GM23338 (cell line): ENCODE data around the gene TLCD4. TPM values are rescaled to one million over a fixed set of nuclear protein-coding genes. Genes with fewer than 3 reads are reported as not detected.
"Not testable (repeated sequence)": the region's sequence is repeated elsewhere in the genome, so short reads cannot be mapped to it uniquely, and the experiment has no call there.

Experiments
- ATAC-seq: fragments of 200-7000 bp; cut with Tn5 transposase; 3 replicates; pipeline ENCODE4 v1.9.1; 2020
- DNase-seq: peaks from one replicate; pipeline ENCODE4 v3.0.0-alpha.2; 2015; ENCODE audit warnings: low spot score
- H2AFZ ChIP-seq: fragments of 200-600 bp; sonication (generic); 2 replicates; pipeline ENCODE4 v1.8.0; 2016; ENCODE audit warnings: antibody characterized with exemption, mild to moderate bottlenecking, moderate library complexity
- H3F3A ChIP-seq: fragments of 200-600 bp; sonication (generic); replicated peaks from 2 replicates; pipeline ENCODE4 v1.8.0; 2017; ENCODE audit warnings: antibody characterized with exemption, mixed run types, low read depth
- H3K27ac ChIP-seq: fragments of 200-600 bp; sonication (generic); 2 replicates; pipeline ENCODE4 v1.6.1; 2016; ENCODE audit warnings: low read depth
- H3K27me3 ChIP-seq: fragments of 200-600 bp; sonication (generic); 2 replicates; pipeline ENCODE4 v1.8.0; 2016; ENCODE audit warnings: mild to moderate bottlenecking, mixed run types, moderate library complexity; ENCODE audit not compliant: insufficient read depth
- H3K36me3 ChIP-seq: fragments of 200-600 bp; sonication (generic); 2 replicates; pipeline ENCODE4 v1.8.0; 2016; ENCODE audit warnings: mild to moderate bottlenecking; ENCODE audit not compliant: insufficient read depth
- H3K4me1 ChIP-seq: fragments of 200-600 bp; sonication (generic); 2 replicates; pipeline ENCODE4 v1.8.0; 2016; ENCODE audit warnings: mild to moderate bottlenecking, moderate library complexity; ENCODE audit not compliant: insufficient read depth
- H3K4me2 ChIP-seq: fragments of 200-600 bp; sonication (generic); 2 replicates; pipeline ENCODE4 v1.7.1; 2017; ENCODE audit warnings: mixed run types
- H3K4me3 ChIP-seq: fragments of 200-600 bp; sonication (generic); 2 replicates; pipeline ENCODE4 v1.6.1; 2016; ENCODE audit warnings: mixed run types
- H3K79me2 ChIP-seq: fragments of 200-600 bp; sonication (generic); replicated peaks from 2 replicates; pipeline ENCODE4 v1.8.0; 2017; ENCODE audit warnings: mild to moderate bottlenecking; ENCODE audit not compliant: insufficient read depth
- H3K9me2 ChIP-seq: fragments of 200-600 bp; sonication (generic); 2 replicates; pipeline ENCODE4 v1.8.0; 2017; ENCODE audit not compliant: insufficient read depth
- H4K20me1 ChIP-seq: fragments of 200-600 bp; sonication (generic); replicated peaks from 2 replicates; pipeline ENCODE4 v1.8.0; 2017; ENCODE audit warnings: mild to moderate bottlenecking; ENCODE audit not compliant: insufficient read depth
- H3K27ac Mint-ChIP-seq: 2 replicates; pipeline ENCODE4 v1.8.0; 2020; ENCODE audit warnings: inconsistent platforms, mild to moderate bottlenecking, moderate library complexity, mixed read lengths
- H3K27me3 Mint-ChIP-seq: 3 replicates; pipeline ENCODE4 v1.8.0; 2022; ENCODE audit warnings: low read depth, mild to moderate bottlenecking, moderate library complexity, mixed read lengths, inconsistent platforms; ENCODE audit not compliant: insufficient read depth, poor library complexity
- H3K36me3 Mint-ChIP-seq: 3 replicates; pipeline ENCODE4 v1.8.0; 2021; ENCODE audit warnings: low read depth, mild to moderate bottlenecking, inconsistent platforms, moderate library complexity, mixed read lengths
- H3K4me1 Mint-ChIP-seq: 3 replicates; pipeline ENCODE4 v1.8.0; 2020; ENCODE audit warnings: mild to moderate bottlenecking, inconsistent platforms, mixed read lengths
- H3K4me3 Mint-ChIP-seq: 3 replicates; pipeline ENCODE4 v1.8.0; 2021; ENCODE audit warnings: moderate library complexity, mild to moderate bottlenecking, inconsistent platforms, mixed read lengths
- H3K9me3 Mint-ChIP-seq: 3 replicates; pipeline ENCODE4 v1.8.0; 2020; ENCODE audit warnings: moderate library complexity, mild to moderate bottlenecking, inconsistent platforms, mixed read lengths
- CREB1 ChIP-seq: fragments of 250-450 bp; sonication (Bioruptor Pico); IDR thresholded peaks from 2 replicates; pipeline ENCODE4 v1.5.0; 2020; ENCODE audit warnings: low read depth, mild to moderate bottlenecking, moderate library complexity
- EZH2phosphoT487 ChIP-seq: fragments of 200-600 bp; sonication (generic); IDR thresholded peaks from one replicate; pipeline ENCODE4 v1.8.1; 2018; ENCODE audit warnings: antibody characterized with exemption; ENCODE audit not compliant: unreplicated experiment
- JUNB ChIP-seq: IDR thresholded peaks from one replicate; pipeline ENCODE4 v1.6.1; 2016; ENCODE audit warnings: antibody characterized with exemption; ENCODE audit not compliant: unreplicated experiment
- NANOG ChIP-seq: IDR thresholded peaks from 2 replicates; pipeline ENCODE4 v1.6.1; 2016; ENCODE audit warnings: antibody characterized with exemption, borderline replicate concordance
- POLR2AphosphoS5 ChIP-seq: IDR thresholded peaks from 2 replicates; pipeline ENCODE4 v1.6.1; 2016; ENCODE audit warnings: antibody characterized with exemption, low read depth
- STAT1 ChIP-seq: IDR thresholded peaks from one replicate; pipeline ENCODE4 v1.6.1; 2016; ENCODE audit warnings: antibody characterized with exemption; ENCODE audit not compliant: unreplicated experiment
- ZNF114 ChIP-seq: fragments of 250-450 bp; sonication (Bioruptor Pico); IDR thresholded peaks from 2 replicates; pipeline ENCODE4 v1.5.0; 2020; ENCODE audit warnings: mild to moderate bottlenecking, moderate library complexity
- polyA plus RNA-seq: library from polyadenylated mRNA; unstranded; fragments of >200 nt; fragmentation: Nextera tagmentation; extraction: Ambion mirVana; gene quantifications from 2 replicates; pipeline ENCODE4 v1.2.1, GENCODE V29; 2016
- total RNA-seq: library from RNA; depleted of rRNA; stranded (reverse); fragments of >200 nt; shearing (Covaris generic); gene quantifications from 2 replicates; pipeline ENCODE4 v1.2.3, GENCODE V29; 2014
- TF ChIP-seq, protein P1 (sequence below), 2 experiments: fragments of 200-600 bp in 1 of 2; sonication (generic) in 1 of 2; conservative IDR thresholded peaks; 2 replicates each; pipeline versions ENCODE4 v1.5.1 to v1.6.1; 2016 to 2017; ENCODE audit warnings: antibody characterized with exemption in 2 of 2, low read depth in 2 of 2, mild to moderate bottlenecking in 2 of 2, moderate library complexity in 1 of 2
- TF ChIP-seq, protein P2 (sequence below): fragments of 250-450 bp; sonication (Bioruptor Pico); IDR thresholded peaks from 2 replicates; pipeline ENCODE4 v1.5.0; 2020; ENCODE audit warnings: mild to moderate bottlenecking, moderate library complexity
- TF ChIP-seq, protein P3 (sequence below): IDR thresholded peaks from 2 replicates; pipeline ENCODE4 v1.6.1; 2016; ENCODE audit warnings: antibody characterized with exemption

Gene TLCD4
- total and polyA plus RNA-seq, 2 experiments from 2014 or later, result 3.5 to 4.2 TPM

DNA sequence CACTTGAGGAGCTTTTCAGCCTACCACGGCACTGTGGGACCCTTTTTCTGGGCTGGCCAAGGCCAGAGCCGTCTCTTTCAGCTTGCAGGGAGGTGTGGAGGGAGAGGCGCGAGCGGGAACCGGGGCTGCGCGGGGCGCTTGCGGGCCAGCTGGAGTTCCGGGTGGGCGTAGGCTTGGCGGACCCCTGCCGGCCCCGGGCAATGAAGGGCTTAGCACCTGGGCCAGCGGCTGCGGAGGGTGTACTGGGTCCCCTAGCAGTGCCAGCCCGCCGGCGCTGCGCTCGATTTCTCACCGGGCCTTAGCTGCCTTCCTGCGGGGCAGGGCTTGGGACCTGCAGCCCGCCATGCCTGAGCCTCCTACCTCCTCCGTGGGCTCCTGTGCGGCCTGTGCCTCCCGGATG is 25.9 kb upstream of the TLCD4 start:
- not testable (repeated sequence) for H3K27me3 ChIP-seq, H3K27ac ChIP-seq, H3K27me3 Mint-ChIP-seq, H3K4me1 ChIP-seq, H3F3A ChIP-seq, H3K4me2 ChIP-seq, H3K4me3 Mint-ChIP-seq, H3K27ac Mint-ChIP-seq, H4K20me1 ChIP-seq, H3K4me3 ChIP-seq, H3K36me3 Mint-ChIP-seq, H3K9me3 Mint-ChIP-seq, H3K9me2 ChIP-seq, ATAC-seq, H2AFZ ChIP-seq, H3K36me3 ChIP-seq, DNase-seq, H3K79me2 ChIP-seq, H3K4me1 Mint-ChIP-seq

DNA sequence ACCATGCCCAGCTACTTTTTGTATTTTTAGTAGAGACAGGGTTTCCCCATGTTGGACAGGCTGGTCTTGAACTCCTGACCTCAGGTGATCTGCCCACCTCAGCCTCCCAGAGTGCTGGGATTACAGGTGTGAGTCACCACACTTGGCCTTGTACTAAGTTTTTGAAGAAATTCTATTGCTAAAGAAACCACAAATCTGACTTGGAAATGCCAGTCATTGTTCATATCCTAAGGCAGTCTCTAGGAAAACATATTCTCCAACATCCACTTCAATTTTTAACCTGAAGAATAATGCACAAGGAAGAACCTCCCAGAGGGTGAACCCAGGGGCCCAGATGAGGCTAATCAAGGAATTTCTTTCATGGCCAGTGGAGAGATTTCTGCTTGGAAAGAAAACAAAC is 24.3 kb upstream of the TLCD4 start:
- H3K9me2 ChIP-seq, H3K4me3 Mint-ChIP-seq, DNase-seq, H3K4me1 Mint-ChIP-seq, H3K27ac ChIP-seq, H3K36me3 Mint-ChIP-seq, H3K27me3 Mint-ChIP-seq, H3K4me1 ChIP-seq, H3K9me3 Mint-ChIP-seq, ATAC-seq, H3F3A ChIP-seq, H3K79me2 ChIP-seq, H3K27ac Mint-ChIP-seq, H3K4me2 ChIP-seq, H3K27me3 ChIP-seq, H4K20me1 ChIP-seq, H3K4me3 ChIP-seq, H3K36me3 ChIP-seq, H2AFZ ChIP-seq: not testable (repeated sequence)

DNA sequence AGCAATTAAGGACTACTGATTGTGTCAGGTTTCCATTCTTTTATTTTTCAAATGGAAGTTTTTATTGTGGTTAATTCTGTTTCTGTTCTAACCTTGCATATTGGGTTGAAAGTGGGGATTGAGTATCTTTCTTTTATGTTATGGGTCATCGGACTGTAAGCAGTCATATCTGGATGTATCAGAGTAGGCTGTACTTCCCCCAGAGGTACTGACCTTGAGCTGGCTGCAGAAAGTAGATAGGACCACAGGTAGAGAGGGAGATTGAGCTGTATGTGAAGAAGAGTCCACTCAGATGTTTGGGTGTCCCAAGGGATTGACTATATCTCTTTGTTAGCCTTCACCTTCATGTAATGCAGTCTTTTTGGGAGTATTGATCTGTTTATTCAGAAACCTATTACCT is 23.9 kb upstream of the TLCD4 start:
- Histone ChIP-seq H3K79me2 (no peaks in the 10 kb centered on the region), H3K4me1 (no peaks in the 10 kb centered on the region), H4K20me1 (no peaks in the 10 kb centered on the region), H3K27ac (no peak overlapping the region), H3K4me2 (no peak overlapping the region), H3K27me3 (no peaks in the 10 kb centered on the region), H3F3A (no peaks in the 10 kb centered on the region), H3K4me3 (no peak overlapping the region), H2AFZ (no peak overlapping the region), H3K9me2 (0 out of 2 replicates have a peak, but pooled peaks cover 3% of the 10 kb centered on the region), H3K36me3 (no peaks in the 10 kb centered on the region)
- H3K4me3 Mint-ChIP-seq, result no peak overlapping the region
- peaks cover 8% of the 10 kb centered on the region; the same call in 1 of the 3 replicates for H3K9me3 Mint-ChIP-seq
- no peak for DNase-seq
- no peak overlapping the region for H3K27ac Mint-ChIP-seq
- no peaks in the 10 kb centered on the region; the same call in 2 of the 3 replicates for H3K4me1 Mint-ChIP-seq
- no peaks in the 10 kb centered on the region for H3K27me3 Mint-ChIP-seq
- H3K36me3 Mint-ChIP-seq, result no peaks in the 10 kb centered on the region; the same call in 2 of the 3 replicates
- ATAC-seq, result no peak
- TF ChIP-seq EZH2phosphoT487 (no peak), CREB1 (CRISPR knock-in tag) (no peak), NANOG (no peak), POLR2AphosphoS5 (no peak), ZNF114 (CRISPR knock-in tag) (no peak), JUNB (no peak), STAT1 (no peak)
- TF ChIP-seq, protein P1, sequence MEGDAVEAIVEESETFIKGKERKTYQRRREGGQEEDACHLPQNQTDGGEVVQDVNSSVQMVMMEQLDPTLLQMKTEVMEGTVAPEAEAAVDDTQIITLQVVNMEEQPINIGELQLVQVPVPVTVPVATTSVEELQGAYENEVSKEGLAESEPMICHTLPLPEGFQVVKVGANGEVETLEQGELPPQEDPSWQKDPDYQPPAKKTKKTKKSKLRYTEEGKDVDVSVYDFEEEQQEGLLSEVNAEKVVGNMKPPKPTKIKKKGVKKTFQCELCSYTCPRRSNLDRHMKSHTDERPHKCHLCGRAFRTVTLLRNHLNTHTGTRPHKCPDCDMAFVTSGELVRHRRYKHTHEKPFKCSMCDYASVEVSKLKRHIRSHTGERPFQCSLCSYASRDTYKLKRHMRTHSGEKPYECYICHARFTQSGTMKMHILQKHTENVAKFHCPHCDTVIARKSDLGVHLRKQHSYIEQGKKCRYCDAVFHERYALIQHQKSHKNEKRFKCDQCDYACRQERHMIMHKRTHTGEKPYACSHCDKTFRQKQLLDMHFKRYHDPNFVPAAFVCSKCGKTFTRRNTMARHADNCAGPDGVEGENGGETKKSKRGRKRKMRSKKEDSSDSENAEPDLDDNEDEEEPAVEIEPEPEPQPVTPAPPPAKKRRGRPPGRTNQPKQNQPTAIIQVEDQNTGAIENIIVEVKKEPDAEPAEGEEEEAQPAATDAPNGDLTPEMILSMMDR (conservative IDR thresholded peaks at IDR 0.05; ENCODE audit: low read depth in 2 of 2), result no peak
- TF ChIP-seq, protein P2, sequence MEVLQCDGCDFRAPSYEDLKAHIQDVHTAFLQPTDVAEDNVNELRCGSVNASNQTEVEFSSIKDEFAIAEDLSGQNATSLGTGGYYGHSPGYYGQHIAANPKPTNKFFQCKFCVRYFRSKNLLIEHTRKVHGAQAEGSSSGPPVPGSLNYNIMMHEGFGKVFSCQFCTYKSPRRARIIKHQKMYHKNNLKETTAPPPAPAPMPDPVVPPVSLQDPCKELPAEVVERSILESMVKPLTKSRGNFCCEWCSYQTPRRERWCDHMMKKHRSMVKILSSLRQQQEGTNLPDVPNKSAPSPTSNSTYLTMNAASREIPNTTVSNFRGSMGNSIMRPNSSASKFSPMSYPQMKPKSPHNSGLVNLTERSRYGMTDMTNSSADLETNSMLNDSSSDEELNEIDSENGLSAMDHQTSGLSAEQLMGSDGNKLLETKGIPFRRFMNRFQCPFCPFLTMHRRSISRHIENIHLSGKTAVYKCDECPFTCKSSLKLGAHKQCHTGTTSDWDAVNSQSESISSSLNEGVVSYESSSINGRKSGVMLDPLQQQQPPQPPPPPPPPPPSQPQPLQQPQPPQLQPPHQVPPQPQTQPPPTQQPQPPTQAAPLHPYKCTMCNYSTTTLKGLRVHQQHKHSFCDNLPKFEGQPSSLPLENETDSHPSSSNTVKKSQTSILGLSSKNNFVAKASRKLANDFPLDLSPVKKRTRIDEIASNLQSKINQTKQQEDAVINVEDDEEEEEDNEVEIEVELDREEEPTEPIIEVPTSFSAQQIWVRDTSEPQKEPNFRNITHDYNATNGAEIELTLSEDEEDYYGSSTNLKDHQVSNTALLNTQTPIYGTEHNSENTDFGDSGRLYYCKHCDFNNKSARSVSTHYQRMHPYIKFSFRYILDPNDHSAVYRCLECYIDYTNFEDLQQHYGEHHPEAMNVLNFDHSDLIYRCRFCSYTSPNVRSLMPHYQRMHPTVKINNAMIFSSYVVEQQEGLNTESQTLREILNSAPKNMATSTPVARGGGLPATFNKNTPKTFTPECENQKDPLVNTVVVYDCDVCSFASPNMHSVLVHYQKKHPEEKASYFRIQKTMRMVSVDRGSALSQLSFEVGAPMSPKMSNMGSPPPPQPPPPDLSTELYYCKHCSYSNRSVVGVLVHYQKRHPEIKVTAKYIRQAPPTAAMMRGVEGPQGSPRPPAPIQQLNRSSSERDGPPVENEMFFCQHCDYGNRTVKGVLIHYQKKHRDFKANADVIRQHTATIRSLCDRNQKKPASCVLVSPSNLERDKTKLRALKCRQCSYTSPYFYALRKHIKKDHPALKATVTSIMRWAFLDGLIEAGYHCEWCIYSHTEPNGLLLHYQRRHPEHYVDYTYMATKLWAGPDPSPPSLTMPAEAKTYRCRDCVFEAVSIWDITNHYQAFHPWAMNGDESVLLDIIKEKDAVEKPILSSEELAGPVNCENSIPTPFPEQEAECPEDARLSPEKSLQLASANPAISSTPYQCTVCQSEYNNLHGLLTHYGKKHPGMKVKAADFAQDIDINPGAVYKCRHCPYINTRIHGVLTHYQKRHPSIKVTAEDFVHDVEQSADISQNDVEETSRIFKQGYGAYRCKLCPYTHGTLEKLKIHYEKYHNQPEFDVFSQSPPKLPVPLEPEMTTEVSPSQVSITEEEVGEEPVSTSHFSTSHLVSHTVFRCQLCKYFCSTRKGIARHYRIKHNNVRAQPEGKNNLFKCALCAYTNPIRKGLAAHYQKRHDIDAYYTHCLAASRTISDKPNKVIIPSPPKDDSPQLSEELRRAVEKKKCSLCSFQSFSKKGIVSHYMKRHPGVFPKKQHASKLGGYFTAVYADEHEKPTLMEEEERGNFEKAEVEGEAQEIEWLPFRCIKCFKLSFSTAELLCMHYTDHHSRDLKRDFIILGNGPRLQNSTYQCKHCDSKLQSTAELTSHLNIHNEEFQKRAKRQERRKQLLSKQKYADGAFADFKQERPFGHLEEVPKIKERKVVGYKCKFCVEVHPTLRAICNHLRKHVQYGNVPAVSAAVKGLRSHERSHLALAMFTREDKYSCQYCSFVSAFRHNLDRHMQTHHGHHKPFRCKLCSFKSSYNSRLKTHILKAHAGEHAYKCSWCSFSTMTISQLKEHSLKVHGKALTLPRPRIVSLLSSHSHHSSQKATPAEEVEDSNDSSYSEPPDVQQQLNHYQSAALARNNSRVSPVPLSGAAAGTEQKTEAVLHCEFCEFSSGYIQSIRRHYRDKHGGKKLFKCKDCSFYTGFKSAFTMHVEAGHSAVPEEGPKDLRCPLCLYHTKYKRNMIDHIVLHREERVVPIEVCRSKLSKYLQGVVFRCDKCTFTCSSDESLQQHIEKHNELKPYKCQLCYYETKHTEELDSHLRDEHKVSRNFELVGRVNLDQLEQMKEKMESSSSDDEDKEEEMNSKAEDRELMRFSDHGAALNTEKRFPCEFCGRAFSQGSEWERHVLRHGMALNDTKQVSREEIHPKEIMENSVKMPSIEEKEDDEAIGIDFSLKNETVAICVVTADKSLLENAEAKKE, result no peak
- TF ChIP-seq, protein P3, sequence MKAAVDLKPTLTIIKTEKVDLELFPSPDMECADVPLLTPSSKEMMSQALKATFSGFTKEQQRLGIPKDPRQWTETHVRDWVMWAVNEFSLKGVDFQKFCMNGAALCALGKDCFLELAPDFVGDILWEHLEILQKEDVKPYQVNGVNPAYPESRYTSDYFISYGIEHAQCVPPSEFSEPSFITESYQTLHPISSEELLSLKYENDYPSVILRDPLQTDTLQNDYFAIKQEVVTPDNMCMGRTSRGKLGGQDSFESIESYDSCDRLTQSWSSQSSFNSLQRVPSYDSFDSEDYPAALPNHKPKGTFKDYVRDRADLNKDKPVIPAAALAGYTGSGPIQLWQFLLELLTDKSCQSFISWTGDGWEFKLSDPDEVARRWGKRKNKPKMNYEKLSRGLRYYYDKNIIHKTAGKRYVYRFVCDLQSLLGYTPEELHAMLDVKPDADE, result no peak
